Parathyroid adenoma (tissue), 2 donors: ENCODE results near the gene KCNG2.
"Not testable (repeated sequence)": the region's sequence is repeated elsewhere in the genome, so short reads cannot be mapped to it uniquely, and the experiment has no call there.

Source experiments
- H2AFZ ChIP-seq: fragments of 300-600 bp; sonication (generic); one replicate; pipeline ENCODE4 v1.7.0; 2017; ENCODE audit warnings: antibody characterized with exemption, mild to moderate bottlenecking
- H3K27ac ChIP-seq: fragments of 300-600 bp; sonication (generic); one replicate; pipeline ENCODE4 v1.7.0; 2017
- H3K27me3 ChIP-seq: fragments of 300-600 bp; sonication (generic); one replicate; pipeline ENCODE4 v1.7.0; 2017; ENCODE audit warnings: low read length; ENCODE audit not compliant: control insufficient read depth, insufficient read depth
- H3K36me3 ChIP-seq: fragments of 300-600 bp; sonication (generic); one replicate; pipeline ENCODE4 v1.7.0; 2017; ENCODE audit warnings: low read length; ENCODE audit not compliant: control insufficient read depth, insufficient read depth
- H3K4me1 ChIP-seq: fragments of 300-600 bp; sonication (generic); one replicate; pipeline ENCODE4 v1.7.0; 2017; ENCODE audit warnings: control low read depth
- H3K4me2 ChIP-seq: fragments of 300-600 bp; sonication (generic); one replicate; pipeline ENCODE4 v1.7.0; 2017; ENCODE audit warnings: low read length
- H3K4me3 ChIP-seq: fragments of 300-600 bp; sonication (generic); one replicate; pipeline ENCODE4 v1.7.0; 2017; ENCODE audit warnings: low read depth, low read length
- H3K79me2 ChIP-seq: fragments of 300-600 bp; sonication (generic); one replicate; pipeline ENCODE4 v1.7.0; 2017; ENCODE audit warnings: control low read depth
- H3K9ac ChIP-seq: fragments of 300-600 bp; sonication (generic); one replicate; pipeline ENCODE4 v1.7.0; 2017; ENCODE audit warnings: mild to moderate bottlenecking
- H3K9me3 ChIP-seq: fragments of 300-600 bp; sonication (generic); one replicate; pipeline ENCODE4 v1.7.0; 2017; ENCODE audit warnings: low read length; ENCODE audit not compliant: control insufficient read depth
- CTCF ChIP-seq: fragments of 300-600 bp; sonication (generic); IDR thresholded peaks from one replicate; pipeline ENCODE4 v1.7.0; 2017; ENCODE audit warnings: antibody characterized with exemption, mild to moderate bottlenecking
- donor health status: primary hyperparathyroidism.

Gene KCNG2, protein sequence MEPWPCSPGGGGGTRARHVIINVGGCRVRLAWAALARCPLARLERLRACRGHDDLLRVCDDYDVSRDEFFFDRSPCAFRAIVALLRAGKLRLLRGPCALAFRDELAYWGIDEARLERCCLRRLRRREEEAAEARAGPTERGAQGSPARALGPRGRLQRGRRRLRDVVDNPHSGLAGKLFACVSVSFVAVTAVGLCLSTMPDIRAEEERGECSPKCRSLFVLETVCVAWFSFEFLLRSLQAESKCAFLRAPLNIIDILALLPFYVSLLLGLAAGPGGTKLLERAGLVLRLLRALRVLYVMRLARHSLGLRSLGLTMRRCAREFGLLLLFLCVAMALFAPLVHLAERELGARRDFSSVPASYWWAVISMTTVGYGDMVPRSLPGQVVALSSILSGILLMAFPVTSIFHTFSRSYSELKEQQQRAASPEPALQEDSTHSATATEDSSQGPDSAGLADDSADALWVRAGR

DNA sequence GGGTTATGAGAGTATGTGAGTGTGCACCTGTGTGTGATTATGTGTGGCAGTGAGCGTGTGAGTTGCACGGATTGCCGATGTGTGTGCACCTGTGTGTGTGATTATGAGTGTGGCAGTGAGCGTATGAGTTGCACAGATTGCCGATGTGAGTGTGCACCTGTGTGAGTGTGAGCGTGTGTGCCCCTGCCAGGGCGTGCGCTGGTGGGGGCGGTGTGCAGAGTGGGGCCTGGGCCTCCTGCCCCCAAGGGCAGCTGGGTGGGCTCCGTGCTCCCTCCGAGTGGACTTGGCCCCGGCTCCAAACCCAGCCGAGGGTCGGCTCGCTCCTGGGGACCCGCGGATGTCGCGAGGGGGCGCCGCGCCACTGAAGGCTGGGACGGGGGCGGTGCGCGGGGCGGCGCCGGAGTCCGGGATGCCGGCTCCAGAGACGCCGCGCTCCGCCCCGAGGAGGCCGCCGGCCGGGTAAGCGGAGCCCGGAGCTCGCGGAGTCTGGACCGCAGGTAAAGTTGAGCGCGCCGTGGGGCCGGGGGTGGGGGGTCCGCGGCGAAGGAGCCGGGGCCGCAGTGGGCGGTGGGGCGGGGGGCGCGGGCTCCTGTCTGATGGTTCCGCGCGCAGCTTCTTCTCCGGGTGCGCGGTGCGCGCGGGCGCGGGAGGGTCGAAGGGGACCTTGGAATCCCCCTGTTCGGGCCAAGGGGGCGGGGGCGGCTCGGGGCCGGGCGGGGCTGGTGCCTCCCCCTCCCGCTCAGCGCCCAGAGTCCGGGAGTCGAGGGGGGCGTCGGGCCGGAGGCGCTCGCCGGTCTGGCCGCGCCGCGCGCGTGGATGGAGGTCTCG, at the start of gene KCNG2:
TSS of gene KCNG2 (plus strand) at position 421 of the 828 bp plus-strand sequence. CDS start 65,730 bp downstream, outside the sequence.
- H3K4me3 ChIP-seq, result no peak within 1 kb of the TSS
- no peaks in the 10 kb centered on the region for H3K4me1 ChIP-seq
- no peak within 1 kb of the TSS for H3K27ac ChIP-seq
- no peaks in the 10 kb centered on the region for H3K79me2 ChIP-seq
- H3K9ac ChIP-seq, result no peak within 1 kb of the TSS
- no peaks in the 10 kb centered on the region for H3K36me3 ChIP-seq
- TF ChIP-seq CTCF, result no peak
- H3K9me3 ChIP-seq, result no peaks in the 10 kb centered on the region
- H2AFZ ChIP-seq, result no peak within 1 kb of the TSS
- H3K27me3 ChIP-seq, result peaks cover 5% of the 10 kb centered on the region
- H3K4me2 ChIP-seq, result no peak within 1 kb of the TSS

DNA sequence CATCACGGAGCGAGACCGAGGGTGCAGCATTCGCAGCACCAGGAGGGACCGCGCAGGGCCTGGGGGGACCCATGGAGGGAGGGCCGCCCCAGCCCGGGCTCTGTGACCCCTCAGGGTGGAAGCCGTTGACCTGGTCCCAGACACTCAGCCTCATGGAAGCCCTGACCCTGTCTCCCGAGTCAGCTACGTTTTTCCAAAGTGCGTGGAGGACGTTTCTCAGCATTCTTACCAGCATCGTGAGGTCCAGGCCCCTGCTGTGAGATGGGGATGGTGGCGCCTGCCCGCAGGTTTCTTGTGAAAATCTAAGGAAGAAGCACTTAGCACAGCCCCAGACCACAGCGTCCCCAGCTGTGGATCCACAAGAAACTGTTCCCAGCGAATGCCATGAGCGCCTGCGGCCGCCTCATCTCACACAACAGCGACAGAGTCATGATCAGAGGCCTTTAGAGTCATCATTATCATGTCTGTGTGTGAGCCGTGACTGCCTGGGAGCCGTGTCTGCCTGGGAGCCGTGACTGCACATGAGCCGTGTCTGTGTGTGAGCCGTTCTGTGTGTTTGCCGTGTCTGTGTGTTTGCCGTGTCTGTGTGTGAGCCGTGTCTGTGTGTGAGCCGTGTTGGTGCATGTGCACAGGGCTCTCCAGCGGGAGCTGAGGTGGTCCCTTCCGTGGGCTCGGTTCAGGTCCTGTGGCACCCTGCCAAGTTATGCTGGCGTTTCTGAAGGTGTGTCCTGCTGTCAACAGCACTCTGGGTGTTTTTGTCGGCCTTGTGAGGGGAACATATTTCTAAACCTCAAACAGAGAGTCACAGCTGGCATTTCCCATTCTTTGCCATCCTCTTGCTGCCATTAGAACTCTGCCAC, 49.2 kb upstream of the KCNG2 start:
- Histone ChIP-seq H3K9ac (no peak overlapping the region), H3K4me1 (no peaks in the 10 kb centered on the region), H2AFZ (no peak overlapping the region), H3K4me2 (no peak overlapping the region), H3K9me3 (no peaks in the 10 kb centered on the region), H3K79me2 (peaks cover 3% of the 10 kb centered on the region), H3K27ac (no peak overlapping the region), H3K4me3 (no peak overlapping the region), H3K27me3 (no peaks in the 10 kb centered on the region), H3K36me3 (no peaks in the 10 kb centered on the region)
- TF ChIP-seq CTCF, result no peak

GRCh38 chr18:79749251-79750191, 48.2 kb upstream of the KCNG2 start:
- no peak for TF ChIP-seq CTCF
- Histone ChIP-seq H3K36me3 (no peaks in the 10 kb centered on the region), H3K27me3 (no peaks in the 10 kb centered on the region), H3K4me3 (no peak overlapping the region), H3K4me2 (no peak overlapping the region), H3K4me1 (no peaks in the 10 kb centered on the region), H3K27ac (no peak overlapping the region), H2AFZ (no peak overlapping the region), H3K9me3 (no peaks in the 10 kb centered on the region), H3K9ac (no peak overlapping the region), H3K79me2 (no peaks in the 10 kb centered on the region)

DNA sequence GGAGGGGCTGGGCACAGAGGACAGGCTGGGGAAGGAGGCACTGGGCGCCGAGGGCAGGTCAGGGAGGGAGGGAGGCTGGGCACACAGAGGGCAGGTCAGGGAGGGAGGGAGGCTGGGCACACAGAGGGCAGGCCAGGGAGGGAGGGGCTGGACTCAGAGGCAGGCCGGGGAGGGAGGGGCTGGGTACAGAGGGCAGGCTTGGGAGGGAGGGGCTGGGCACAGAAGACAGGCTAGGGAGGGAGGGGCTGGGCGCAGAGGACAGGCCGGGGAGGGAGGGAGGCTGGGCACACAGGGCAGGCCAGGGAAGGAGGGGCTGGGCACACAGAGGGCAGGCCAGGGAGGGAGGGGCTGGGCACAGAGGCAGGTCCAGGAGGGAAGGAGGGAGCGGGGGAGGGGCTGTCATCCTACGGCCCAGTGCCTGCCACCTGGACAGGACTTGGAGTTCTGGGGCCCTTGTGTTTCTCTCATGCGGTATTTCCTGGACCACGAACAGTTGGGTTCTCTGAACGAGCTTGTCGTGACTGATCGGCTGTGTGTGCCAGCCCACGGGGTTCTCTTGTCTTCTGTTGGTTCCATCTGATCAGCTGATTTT, 46.7 kb upstream of the KCNG2 start:
- H3K4me2 ChIP-seq, result no peak overlapping the region
- no peaks in the 10 kb centered on the region for H3K9me3 ChIP-seq
- no peaks in the 10 kb centered on the region for H3K79me2 ChIP-seq
- H3K4me3 ChIP-seq, result no peak overlapping the region
- H3K36me3 ChIP-seq, result no peaks in the 10 kb centered on the region
- no peak for TF ChIP-seq CTCF
- no peaks in the 10 kb centered on the region for H3K4me1 ChIP-seq
- H3K27me3 ChIP-seq, result no peaks in the 10 kb centered on the region
- no peak overlapping the region for H2AFZ ChIP-seq
- H3K9ac ChIP-seq, result no peak overlapping the region
- no peak overlapping the region for H3K27ac ChIP-seq

DNA sequence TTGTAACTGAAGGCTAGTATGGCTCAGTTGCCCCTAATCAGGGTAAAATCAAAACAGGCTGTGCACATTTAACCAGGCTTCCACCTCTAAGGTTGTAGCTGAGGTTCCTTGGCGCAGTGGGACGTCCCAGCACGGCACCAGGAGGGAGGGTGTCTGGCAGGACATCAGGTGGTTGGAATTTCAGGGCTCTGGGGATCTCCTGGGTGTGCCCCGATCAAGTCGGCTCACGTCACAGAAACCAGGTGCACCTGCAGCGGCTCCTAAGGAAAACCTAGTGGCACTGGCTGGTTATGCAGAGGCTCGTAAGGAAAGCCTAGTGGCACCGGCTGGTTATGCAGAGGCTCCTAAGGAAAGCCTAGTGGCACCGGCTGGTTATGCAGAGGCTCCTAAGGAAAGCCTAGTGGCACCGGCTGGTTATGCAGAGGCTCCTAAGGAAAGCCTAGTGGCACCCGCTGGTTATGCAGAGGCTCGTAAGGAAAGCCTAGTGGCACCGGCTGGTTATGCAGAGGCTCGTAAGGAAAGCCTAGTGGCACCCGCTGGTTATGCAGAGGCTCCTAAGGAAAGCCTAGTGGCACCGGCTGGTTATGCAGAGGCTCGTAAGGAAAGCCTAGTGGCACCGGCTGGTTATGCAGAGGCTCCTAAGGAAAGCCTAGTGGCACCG, 45.7 kb upstream of the KCNG2 start:
- not testable (repeated sequence) for H3K9ac ChIP-seq, H3K36me3 ChIP-seq, H3K79me2 ChIP-seq, H3K4me3 ChIP-seq, H3K4me1 ChIP-seq, H3K27ac ChIP-seq, H3K9me3 ChIP-seq, H3K4me2 ChIP-seq, H3K27me3 ChIP-seq, H2AFZ ChIP-seq

- H3K9ac ChIP-seq, H3K4me1 ChIP-seq, H3K27ac ChIP-seq, H3K4me2 ChIP-seq, H3K4me3 ChIP-seq, H3K79me2 ChIP-seq, H3K27me3 ChIP-seq, H3K9me3 ChIP-seq, H3K36me3 ChIP-seq, H2AFZ ChIP-seq: not testable (repeated sequence)
These were observed 44.8 kb upstream of the KCNG2 start for GRCh38 chr18:79752946-79753345.
